IMR-90 (cell line): ENCODE measurements around the gene PREP. TPM values are rescaled to one million over a fixed set of nuclear protein-coding genes. Genes with fewer than 3 reads are reported as not detected.

Experiments used
- ATAC-seq: fragments of 200-7000 bp; cut with Tn5 transposase; 2 replicates; pipeline ENCODE4 v1.9.1; 2020; ENCODE audit warnings: low read depth, mild to moderate bottlenecking, moderate library complexity
- BruUV-seq: library from RNA; stranded (reverse); fragments of 400-500 nt; replicated peaks from 2 replicates; lab custom pipeline; 2021; lab: Mats Ljungman, UMichigan
- CTCF ChIA-PET: fragments of 300-600 bp; formaldehyde crosslinking; extraction: SDS; loops from one replicate; lab custom pipeline; 2021; ENCODE audit warnings: antibody characterized with exemption; lab: Yijun Ruan, JAX
- POLR2A ChIA-PET: fragments of 300-600 bp; sonication (Branson Sonifier 250); formaldehyde crosslinking; loops from one replicate; lab custom pipeline; 2022; ENCODE audit warnings: antibody characterized with exemption; ENCODE audit not compliant: unreplicated experiment; lab: Charles Lee
- DNase-seq: peaks from one replicate; pipeline ENCODE4 v3.0.0; 2013
- H2AFZ ChIP-seq: replicated peaks from 2 replicates; pipeline ENCODE3; 2013; ENCODE audit warnings: low read length, mild to moderate bottlenecking; ENCODE audit not compliant: poor library complexity
- H2AK5ac ChIP-seq: 2 replicates; pipeline ENCODE4 v1.6.1; 2013; ENCODE audit warnings: low read depth, low read length, inconsistent platforms
- H2AK9ac ChIP-seq: replicated peaks from 2 replicates; pipeline ENCODE3; 2013; ENCODE audit warnings: mild to moderate bottlenecking, low read depth, low read length, moderate library complexity; ENCODE audit not compliant: poor library complexity
- H2BK120ac ChIP-seq: 2 replicates; pipeline ENCODE4 v1.6.1; 2013; ENCODE audit warnings: low read depth, low read length, inconsistent platforms
- H2BK15ac ChIP-seq: 3 replicates; pipeline ENCODE4 v1.6.1; 2013; ENCODE audit warnings: low read depth, low read length, inconsistent platforms
- H2BK20ac ChIP-seq: 2 replicates; pipeline ENCODE4 v1.6.1; 2013; ENCODE audit warnings: low read depth, mild to moderate bottlenecking, inconsistent platforms, low read length, moderate library complexity
- H2BK5ac ChIP-seq: 2 replicates; pipeline ENCODE4 v1.6.1; 2013; ENCODE audit warnings: mild to moderate bottlenecking, low read depth, low read length, inconsistent platforms; ENCODE audit not compliant: poor library complexity, severe bottlenecking
- H3K14ac ChIP-seq: replicated peaks from 2 replicates; pipeline ENCODE4 v1.6.1; 2013; ENCODE audit warnings: low read depth, low read length, inconsistent platforms
- H3K18ac ChIP-seq: 2 replicates; pipeline ENCODE4 v1.6.1; 2013; ENCODE audit warnings: low read depth, low read length, control low read depth
- H3K23ac ChIP-seq: 2 replicates; pipeline ENCODE4 v1.6.1; 2013; ENCODE audit warnings: low read depth, low read length, inconsistent platforms
- H3K27ac ChIP-seq: 2 replicates; pipeline ENCODE4 v1.5.1; 2013; ENCODE audit warnings: mild to moderate bottlenecking, control low read depth, low read length; ENCODE audit not compliant: insufficient read depth
- H3K27me3 ChIP-seq: 2 replicates; pipeline ENCODE4 v1.6.1; 2013; ENCODE audit warnings: low read length; ENCODE audit not compliant: control insufficient read depth, insufficient read depth
- H3K36me3 ChIP-seq: 2 replicates; pipeline ENCODE4 v1.6.1; 2013; ENCODE audit warnings: low read length, mixed read lengths; ENCODE audit not compliant: control insufficient read depth, insufficient read depth
- H3K4ac ChIP-seq: 2 replicates; pipeline ENCODE4 v1.6.1; 2013; ENCODE audit warnings: low read depth, low read length, inconsistent platforms
- H3K4me1 ChIP-seq: 2 replicates; pipeline ENCODE4 v1.6.1; 2013; ENCODE audit warnings: low read length, mixed read lengths; ENCODE audit not compliant: control insufficient read depth, insufficient read depth
- H3K4me2 ChIP-seq: 2 replicates; pipeline ENCODE4 v1.6.1; 2013; ENCODE audit warnings: low read depth, mild to moderate bottlenecking, control low read depth, low read length, moderate library complexity
- H3K4me3 ChIP-seq: 2 replicates; pipeline ENCODE4 v1.5.1; 2013; ENCODE audit warnings: low read depth, mild to moderate bottlenecking, control low read depth, low read length, moderate library complexity; ENCODE audit not compliant: insufficient read depth
- H3K56ac ChIP-seq: 2 replicates; pipeline ENCODE4 v1.6.1; 2013; ENCODE audit warnings: low read length, inconsistent platforms; ENCODE audit not compliant: insufficient read depth; ENCODE audit errors: extremely low read depth
- H3K79me1 ChIP-seq, 2 experiments: 2 replicates each; pipeline ENCODE4 v1.6.1; 2013; ENCODE audit warnings: low read length in 2 of 2, inconsistent platforms in 1 of 2, low read depth in 1 of 2
- H3K9ac ChIP-seq: 2 replicates; pipeline ENCODE4 v1.6.1; 2013; ENCODE audit warnings: low read depth, low read length, control low read depth
- H3K9me1 ChIP-seq: 2 replicates; pipeline ENCODE4 v1.6.1; 2013; ENCODE audit warnings: low read length, inconsistent platforms; ENCODE audit not compliant: insufficient read depth
- H3K9me3 ChIP-seq: 2 replicates; pipeline ENCODE4 v1.6.1; 2013; ENCODE audit warnings: low read length; ENCODE audit not compliant: control insufficient read depth, insufficient read depth
- H4K20me1 ChIP-seq: 2 replicates; pipeline ENCODE4 v1.6.1; 2013; ENCODE audit warnings: low read length, inconsistent platforms; ENCODE audit not compliant: insufficient read depth
- H4K5ac ChIP-seq: 2 replicates; pipeline ENCODE4 v1.6.1; 2013; ENCODE audit warnings: mild to moderate bottlenecking, low read depth, low read length, control low read depth
- H4K8ac ChIP-seq, 2 experiments: 2 replicates each; pipeline ENCODE4 v1.6.1; 2013; ENCODE audit warnings: low read depth in 2 of 2, low read length in 2 of 2, control low read depth in 1 of 2, inconsistent platforms in 1 of 2
- H4K91ac ChIP-seq: 2 replicates; pipeline ENCODE4 v1.6.1; 2013; ENCODE audit warnings: low read depth, low read length, inconsistent platforms; ENCODE audit not compliant: insufficient read depth
- BHLHE40 ChIP-seq: fragments of 150-350 bp; IDR thresholded peaks from 2 replicates; pipeline ENCODE4 v1.6.1; 2016; ENCODE audit warnings: mild to moderate bottlenecking, low read depth, low read length
- CEBPB ChIP-seq: IDR thresholded peaks from 2 replicates; pipeline ENCODE4 v1.6.1; 2012; ENCODE audit warnings: low read depth, low read length, improper control_type of control experiment
- CHD1 ChIP-seq: IDR thresholded peaks from 2 replicates; pipeline ENCODE4 v1.6.1; 2012; ENCODE audit warnings: low read depth, low read length, improper control_type of control experiment
- FOS ChIP-seq: fragments of 150-350 bp; IDR thresholded peaks from 2 replicates; pipeline ENCODE4 v1.6.1; 2016; ENCODE audit warnings: low read depth, low read length
- MAFK ChIP-seq: IDR thresholded peaks from 2 replicates; pipeline ENCODE4 v1.6.1; 2012; ENCODE audit warnings: low read depth, low read length, improper control_type of control experiment
- MAZ ChIP-seq: IDR thresholded peaks from 2 replicates; pipeline ENCODE4 v1.6.1; 2012; ENCODE audit warnings: low read depth, mild to moderate bottlenecking, low read length, improper control_type of control experiment, moderate library complexity, borderline replicate concordance
- MXI1 ChIP-seq: IDR thresholded peaks from 2 replicates; pipeline ENCODE4 v1.6.1; 2012; ENCODE audit warnings: low read depth, mild to moderate bottlenecking, low read length, moderate library complexity, borderline replicate concordance
- NFE2L2 ChIP-seq: fragments of 150-350 bp; IDR thresholded peaks from 2 replicates; pipeline ENCODE4 v1.6.1; 2016; ENCODE audit warnings: low read depth, mild to moderate bottlenecking, low read length
- RAD21 ChIP-seq: IDR thresholded peaks from 2 replicates; pipeline ENCODE4 v1.6.1; 2012; ENCODE audit warnings: low read length, improper control_type of control experiment
- RCOR1 ChIP-seq: IDR thresholded peaks from 2 replicates; pipeline ENCODE4 v1.6.1; 2012; ENCODE audit warnings: mild to moderate bottlenecking, low read length, improper control_type of control experiment; ENCODE audit not compliant: insufficient replicate concordance
- RFX5 ChIP-seq: IDR thresholded peaks from 2 replicates; pipeline ENCODE4 v1.8.0; 2012; ENCODE audit warnings: low read depth, mild to moderate bottlenecking, low read length, moderate library complexity
- SMC3 ChIP-seq: fragments of 150-350 bp; IDR thresholded peaks from 2 replicates; pipeline ENCODE4 v1.6.1; 2016; ENCODE audit warnings: low read depth, mild to moderate bottlenecking, antibody characterized with exemption, low read length, moderate library complexity
- USF2 ChIP-seq: fragments of 150-350 bp; IDR thresholded peaks from 2 replicates; pipeline ENCODE4 v1.6.1; 2017; ENCODE audit warnings: mild to moderate bottlenecking, antibody characterized with exemption, low read length, low read depth
- WGBS, 2 experiments: methylation state at CpG; one replicate each; pipeline versions ENCODE4 v1.1.5 to v1.1.7; 2013; ENCODE audit warnings: missing lambda C conversion rate in 2 of 2; ENCODE audit not compliant: insufficient read length in 1 of 2; ENCODE audit errors: extremely low coverage in 2 of 2; 5-methylcytosine and 5-hydroxymethylcytosine counted together
- dilution Hi-C: fragments of 300-500 bp; cut with HindIII; formaldehyde crosslinking; loops from one replicate; pipeline ENCODE4 v1.14.3; 2018; ENCODE audit warnings: low sequenced_read_pairs; ENCODE audit not compliant: unreplicated experiment
- in situ Hi-C: fragments of 300-500 bp; cut with MboI; formaldehyde crosslinking; loops from 3 replicates; pipeline ENCODE4 v1.14.3; 2019; ENCODE audit warnings: low sequenced_read_pairs, inconsistent platforms, mixed read lengths
- intact Hi-C: fragments of 100-400 bp; cut with micrococcal nuclease; formaldehyde crosslinking; loops from 2 replicates; pipeline ENCODE4 v1.10.0; 2022
- polyA plus RNA-seq, 3 experiments: library from polyadenylated mRNA; depleted of rRNA; stranded (reverse); fragments of >200 nt; gene quantifications; 2 replicates each; pipeline ENCODE4 v1.2.3, GENCODE V29; 2012; ENCODE audit warnings: low replicate concordance in 1 of 3
- total RNA-seq: library from RNA; depleted of rRNA; stranded (reverse); fragments of >200 nt; gene quantifications from 2 replicates; pipeline ENCODE4 v1.2.3, GENCODE V29; 2012
- TF ChIP-seq, protein P1 (sequence below): conservative IDR thresholded peaks from 2 replicates; pipeline ENCODE4 v1.5.1; 2012; ENCODE audit warnings: mild to moderate bottlenecking, low read depth, low read length, improper control_type of control experiment

The PREP gene
- total and polyA plus RNA-seq, 2 of the 4 experiments (the other 2 are of a cell fraction) = 21.0 to 25.7 TPM

- no peak overlapping the region for H2AK5ac ChIP-seq
- H3K79me1 ChIP-seq = no peaks in the 10 kb centered on the region; a peak in 1 of 4 replicates
- no peak overlapping the region for H3K4me3 ChIP-seq
- H4K8ac ChIP-seq = no peak overlapping the region
- H2BK5ac ChIP-seq = no peak overlapping the region
- no peak overlapping the region for H2BK15ac ChIP-seq
- H2BK120ac ChIP-seq = no peak overlapping the region
- H4K5ac ChIP-seq = no peak overlapping the region
- H3K36me3 ChIP-seq = peaks cover 4% of the 10 kb centered on the region
- no TSS peak for BruUV-seq
- H2BK20ac ChIP-seq = no peak overlapping the region
- no peaks in the 10 kb centered on the region for H3K27me3 ChIP-seq
- no peak overlapping the region for H3K27ac ChIP-seq
- no peaks in the 10 kb centered on the region for H4K20me1 ChIP-seq
- H3K56ac ChIP-seq = no peak overlapping the region
- no peak overlapping the region for H3K23ac ChIP-seq
- 83% methylated on average over 2 of the region's 5 CpGs; no CpG with 5 or more reads in 1 of the 2 experiments for WGBS, 2 experiments
- H3K4me2 ChIP-seq = no peak overlapping the region
- CTCF ChIA-PET = no interaction called here
- no peak for DNase-seq
- H3K18ac ChIP-seq = no peak overlapping the region
- dilution Hi-C loops = no loop called here
- ATAC-seq = no peak
- intact Hi-C loops = no loop called here
- H3K4ac ChIP-seq = no peak overlapping the region
- POLR2A ChIA-PET = no interaction called here
- no peaks in the 10 kb centered on the region for H3K4me1 ChIP-seq
- no peak overlapping the region for H2AK9ac ChIP-seq
- H3K9me3 ChIP-seq = no peaks in the 10 kb centered on the region
- H3K14ac ChIP-seq = no peak overlapping the region
- H3K9me1 ChIP-seq = no peaks in the 10 kb centered on the region
- H4K91ac ChIP-seq = no peak overlapping the region
- no peak overlapping the region for H3K9ac ChIP-seq
- H2AFZ ChIP-seq = no peak overlapping the region
- TF ChIP-seq FOS = no peak
- TF ChIP-seq, protein P1, sequence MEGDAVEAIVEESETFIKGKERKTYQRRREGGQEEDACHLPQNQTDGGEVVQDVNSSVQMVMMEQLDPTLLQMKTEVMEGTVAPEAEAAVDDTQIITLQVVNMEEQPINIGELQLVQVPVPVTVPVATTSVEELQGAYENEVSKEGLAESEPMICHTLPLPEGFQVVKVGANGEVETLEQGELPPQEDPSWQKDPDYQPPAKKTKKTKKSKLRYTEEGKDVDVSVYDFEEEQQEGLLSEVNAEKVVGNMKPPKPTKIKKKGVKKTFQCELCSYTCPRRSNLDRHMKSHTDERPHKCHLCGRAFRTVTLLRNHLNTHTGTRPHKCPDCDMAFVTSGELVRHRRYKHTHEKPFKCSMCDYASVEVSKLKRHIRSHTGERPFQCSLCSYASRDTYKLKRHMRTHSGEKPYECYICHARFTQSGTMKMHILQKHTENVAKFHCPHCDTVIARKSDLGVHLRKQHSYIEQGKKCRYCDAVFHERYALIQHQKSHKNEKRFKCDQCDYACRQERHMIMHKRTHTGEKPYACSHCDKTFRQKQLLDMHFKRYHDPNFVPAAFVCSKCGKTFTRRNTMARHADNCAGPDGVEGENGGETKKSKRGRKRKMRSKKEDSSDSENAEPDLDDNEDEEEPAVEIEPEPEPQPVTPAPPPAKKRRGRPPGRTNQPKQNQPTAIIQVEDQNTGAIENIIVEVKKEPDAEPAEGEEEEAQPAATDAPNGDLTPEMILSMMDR = no peak
- TF ChIP-seq USF2 = no peak
- TF ChIP-seq CEBPB = no peak
- TF ChIP-seq RAD21 = no peak
- TF ChIP-seq SMC3 = no peak
- TF ChIP-seq MAFK = no peak
- TF ChIP-seq RCOR1 = no peak
- no peak for TF ChIP-seq BHLHE40
- no peak for TF ChIP-seq MXI1
- TF ChIP-seq RFX5 = no peak
- no peak for TF ChIP-seq MAZ
- TF ChIP-seq CHD1 = no peak
- no peak for TF ChIP-seq NFE2L2
- in situ Hi-C loops = no loop called here
Measured at GRCh38 chr6:105308840-105309239, 94.0 kb downstream of the PREP start.
